Loucy (cell line): Measurements from ENCODE around the gene PARP15.

Source experiments
- EZH2phosphoT487 ChIP-seq: fragments of 200-600 bp; IDR thresholded peaks from 2 replicates; pipeline ENCODE4 v1.6.1; 2018; ENCODE audit warnings: antibody characterized with exemption, mild to moderate bottlenecking, moderate library complexity, borderline replicate concordance
- TF ChIP-seq, protein P1 (sequence below): fragments of 200-600 bp; sonication (generic); conservative IDR thresholded peaks from 2 replicates; pipeline ENCODE4 v1.5.1; 2014; ENCODE audit warnings: mild to moderate bottlenecking, antibody characterized with exemption, low read length

DNA sequence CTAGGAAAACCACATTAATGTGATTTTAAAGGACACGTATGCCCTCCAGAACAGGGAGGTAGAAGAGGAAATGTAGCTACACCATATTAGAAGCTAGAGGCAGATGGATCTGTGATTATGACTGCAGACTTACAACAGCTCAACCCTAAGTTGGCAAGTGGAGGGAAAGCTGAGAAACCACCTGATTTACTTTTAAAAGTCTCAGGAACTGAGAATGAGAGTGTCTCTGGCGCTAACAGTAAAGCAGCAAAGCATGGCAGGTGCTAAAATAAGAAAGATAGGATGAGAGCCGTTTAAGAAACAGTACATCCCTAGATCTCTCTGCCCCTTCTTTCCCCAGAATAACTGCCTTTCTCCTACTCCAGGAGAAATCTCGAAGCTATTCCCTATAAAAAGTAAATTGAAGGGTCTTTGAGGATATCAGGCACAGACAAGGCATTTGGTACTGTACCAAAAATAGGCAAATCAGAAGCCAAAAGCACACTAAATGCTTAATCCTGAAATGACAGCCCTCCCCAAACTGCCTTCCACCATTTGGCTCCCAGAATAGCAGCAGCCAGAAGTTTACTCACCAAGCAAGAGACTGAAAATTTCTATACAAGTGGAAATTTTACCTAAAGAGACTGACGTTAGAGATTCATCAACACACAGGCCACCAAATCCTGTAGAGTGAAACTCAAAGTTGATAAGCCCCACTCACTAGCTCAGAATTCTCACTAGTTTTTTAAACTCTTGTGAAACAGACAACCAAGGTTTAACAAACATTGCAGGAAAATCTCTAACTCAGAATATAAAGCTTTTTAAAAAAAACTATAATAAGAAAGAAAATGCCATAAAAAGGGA is 68.9 kb downstream of the PARP15 start:
- TF ChIP-seq, protein P1, sequence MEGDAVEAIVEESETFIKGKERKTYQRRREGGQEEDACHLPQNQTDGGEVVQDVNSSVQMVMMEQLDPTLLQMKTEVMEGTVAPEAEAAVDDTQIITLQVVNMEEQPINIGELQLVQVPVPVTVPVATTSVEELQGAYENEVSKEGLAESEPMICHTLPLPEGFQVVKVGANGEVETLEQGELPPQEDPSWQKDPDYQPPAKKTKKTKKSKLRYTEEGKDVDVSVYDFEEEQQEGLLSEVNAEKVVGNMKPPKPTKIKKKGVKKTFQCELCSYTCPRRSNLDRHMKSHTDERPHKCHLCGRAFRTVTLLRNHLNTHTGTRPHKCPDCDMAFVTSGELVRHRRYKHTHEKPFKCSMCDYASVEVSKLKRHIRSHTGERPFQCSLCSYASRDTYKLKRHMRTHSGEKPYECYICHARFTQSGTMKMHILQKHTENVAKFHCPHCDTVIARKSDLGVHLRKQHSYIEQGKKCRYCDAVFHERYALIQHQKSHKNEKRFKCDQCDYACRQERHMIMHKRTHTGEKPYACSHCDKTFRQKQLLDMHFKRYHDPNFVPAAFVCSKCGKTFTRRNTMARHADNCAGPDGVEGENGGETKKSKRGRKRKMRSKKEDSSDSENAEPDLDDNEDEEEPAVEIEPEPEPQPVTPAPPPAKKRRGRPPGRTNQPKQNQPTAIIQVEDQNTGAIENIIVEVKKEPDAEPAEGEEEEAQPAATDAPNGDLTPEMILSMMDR = no peak
- TF ChIP-seq EZH2phosphoT487 = no peak
